Activated CD8-positive, alpha-beta memory T cell treated with anti-CD3 and anti-CD28 coated beads for 48 hours (primary cell): Measurements from ENCODE around the gene PYCR2.
"Not testable (repeated sequence)": the region's sequence is repeated elsewhere in the genome, so short reads cannot be mapped to it uniquely, and the experiment has no call there.

ENCODE experiments used
- DNase-seq, 3 experiments: peaks; one replicate each; pipeline ENCODE4 v3.0.0-alpha.2; 2020; ENCODE audit warnings: low read depth in 2 of 3, low spot score in 2 of 3

Gene PYCR2

GRCh38 chr1:225942574-225942973, 18.5 kb upstream of the PYCR2 start:
- DNase-seq, result no peak

GRCh38 chr1:225941942-225942222, 17.8 kb upstream of the PYCR2 start:
- no peak for DNase-seq

GRCh38 chr1:225941187-225941941, 17.3 kb upstream of the PYCR2 start, which contains the start of gene LEFTY2:
Gene LEFTY2 (minus strand): TSS chr1:225941220. CDS start chr1:225941140, 80 bp downstream.
- no peak for DNase-seq

- no peak for DNase-seq
Measured at GRCh38 chr1:225940385-225941151, 16.5 kb upstream of the PYCR2 start.

GRCh38 chr1:225939939-225940310, 15.9 kb upstream of the PYCR2 start:
- not testable (repeated sequence) for DNase-seq

GRCh38 chr1:225939097-225939938, 15.3 kb upstream of the PYCR2 start:
- DNase-seq, result not testable (repeated sequence)

GRCh38 chr1:225937048-225937968, 13.3 kb upstream of the PYCR2 start:
- no peak for DNase-seq

GRCh38 chr1:225936523-225936922, 12.5 kb upstream of the PYCR2 start:
- DNase-seq, result no peak

GRCh38 chr1:225936086-225936485, 12.0 kb upstream of the PYCR2 start:
- not testable (repeated sequence) for DNase-seq

- DNase-seq, result no peak
Measured at GRCh38 chr1:225934711-225935110, 10.7 kb upstream of the PYCR2 start.

GRCh38 chr1:225933072-225933471, 9.0 kb upstream of the PYCR2 start:
- DNase-seq, result no peak

- no peak for DNase-seq
Measured at GRCh38 chr1:225931270-225932136, 7.5 kb upstream of the PYCR2 start.

GRCh38 chr1:225930566-225930965, 6.5 kb upstream of the PYCR2 start:
- DNase-seq, result no peak

- not testable (repeated sequence) for DNase-seq
Measured at GRCh38 chr1:225929462-225929861, 5.4 kb upstream of the PYCR2 start.

- DNase-seq, result no peak
Measured at GRCh38 chr1:225928186-225929175, 4.4 kb upstream of the PYCR2 start.

- DNase-seq, result no peak
Measured at GRCh38 chr1:225926551-225927113, 2.6 kb upstream of the PYCR2 start.

- no peak for DNase-seq
Measured at GRCh38 chr1:225923381-225923691, 714 bp downstream of the PYCR2 start.
